KMS-11 (cell line): ENCODE data around the gene FSIP1.

Experiments
- H2AFZ ChIP-seq: fragments of 200-600 bp; sonication (generic); 2 replicates; pipeline ENCODE4 v1.6.1; 2016; ENCODE audit warnings: antibody characterized with exemption, mixed run types, low read depth
- H3K27ac ChIP-seq: fragments of 200-600 bp; sonication (generic); 2 replicates; pipeline ENCODE4 v1.6.1; 2016; ENCODE audit warnings: mild to moderate bottlenecking, mixed run types
- H3K27me3 ChIP-seq: fragments of 200-600 bp; sonication (generic); 2 replicates; pipeline ENCODE4 v1.6.1; 2017; ENCODE audit warnings: mild to moderate bottlenecking, low read depth, mixed run types, moderate library complexity; ENCODE audit not compliant: insufficient read depth
- H3K36me3 ChIP-seq: fragments of 200-600 bp; sonication (generic); 2 replicates; pipeline ENCODE4 v1.6.1; 2017; ENCODE audit warnings: mild to moderate bottlenecking, mixed run types; ENCODE audit not compliant: insufficient read depth
- H3K4me1 ChIP-seq: fragments of 200-600 bp; sonication (generic); 2 replicates; pipeline ENCODE4 v1.6.1; 2016; ENCODE audit warnings: mild to moderate bottlenecking, low read depth, mixed run types; ENCODE audit not compliant: poor library complexity, severe bottlenecking
- H3K4me2 ChIP-seq: fragments of 200-600 bp; sonication (generic); 2 replicates; pipeline ENCODE4 v1.7.0; 2016; ENCODE audit warnings: mild to moderate bottlenecking, mixed run types
- H3K4me3 ChIP-seq: fragments of 200-600 bp; sonication (generic); IDR thresholded peaks from 2 replicates; pipeline ENCODE4 v1.6.1; 2017; ENCODE audit warnings: low read depth, low read length, mixed read lengths; ENCODE audit not compliant: insufficient read depth
- H3K79me2 ChIP-seq: fragments of 200-600 bp; sonication (generic); 2 replicates; pipeline ENCODE4 v1.6.1; 2016; ENCODE audit warnings: low read depth, mixed run types; ENCODE audit not compliant: insufficient read depth
- H3K9ac ChIP-seq: fragments of 200-600 bp; sonication (generic); 2 replicates; pipeline ENCODE4 v1.6.1; 2016; ENCODE audit warnings: mild to moderate bottlenecking, mixed run types
- H4K20me1 ChIP-seq: fragments of 200-600 bp; sonication (generic); 2 replicates; pipeline ENCODE4 v1.6.1; 2016; ENCODE audit warnings: mild to moderate bottlenecking, mixed run types; ENCODE audit not compliant: insufficient read depth
- CTCF ChIP-seq: fragments of 200-600 bp; sonication (generic); conservative IDR thresholded peaks from 2 replicates; pipeline ENCODE4 v1.6.1; 2017; ENCODE audit warnings: low read depth, mild to moderate bottlenecking, antibody characterized with exemption, low read length, moderate library complexity, mixed read lengths

The FSIP1 gene

GRCh38 chr15:39788800-39789565 is 6.3 kb upstream of the FSIP1 start:
- Histone ChIP-seq H3K4me1 (peaks cover 49% of the 10 kb centered on the region), H4K20me1 (no peaks in the 10 kb centered on the region), H3K27me3 (no peaks in the 10 kb centered on the region), H3K4me3 (no peak overlapping the region), H2AFZ (peak overlapping the region; percentile 6; the same call in 1 of the 2 replicates), H3K4me2 (peak overlapping the region; percentile 62), H3K79me2 (peaks cover 5% of the 10 kb centered on the region; the same call in 1 of the 2 replicates), H3K36me3 (no peaks in the 10 kb centered on the region), H3K27ac (peak overlapping the region; percentile 45), H3K9ac (no peak overlapping the region)
- no peak for TF ChIP-seq CTCF

DNA sequence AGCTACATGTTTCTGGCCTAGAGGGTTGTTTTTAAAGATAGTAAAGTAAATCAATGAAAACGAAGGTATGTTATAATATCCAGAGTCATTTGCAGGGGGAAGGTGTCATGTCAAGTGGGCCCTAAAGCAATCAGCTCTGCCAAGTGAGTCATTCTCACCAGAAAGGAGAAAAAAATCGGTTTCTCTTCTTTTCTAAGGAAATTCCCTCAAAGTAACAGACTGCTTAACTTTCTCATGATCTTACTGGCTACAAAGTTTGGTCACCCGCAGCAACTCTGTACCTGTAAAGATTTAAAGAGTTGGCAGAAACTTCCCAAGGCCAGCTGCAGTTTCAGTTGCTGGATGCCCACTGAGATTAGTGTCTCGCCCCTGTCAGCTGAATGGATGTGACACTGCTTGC is 5.5 kb upstream of the FSIP1 start:
- Histone ChIP-seq H3K9ac (no peak overlapping the region; the same call in 1 of the 2 replicates), H3K79me2 (peaks cover 8% of the 10 kb centered on the region; the same call in 1 of the 2 replicates), H3K27ac (peak overlapping the region; percentile 45), H3K4me3 (no peak overlapping the region), H3K4me2 (peak overlapping the region; percentile 62), H3K36me3 (no peaks in the 10 kb centered on the region), H2AFZ (peak overlapping the region; percentile 6; the same call in 1 of the 2 replicates), H4K20me1 (no peaks in the 10 kb centered on the region), H3K4me1 (peaks cover 54% of the 10 kb centered on the region), H3K27me3 (no peaks in the 10 kb centered on the region)
- TF ChIP-seq CTCF: no peak

DNA sequence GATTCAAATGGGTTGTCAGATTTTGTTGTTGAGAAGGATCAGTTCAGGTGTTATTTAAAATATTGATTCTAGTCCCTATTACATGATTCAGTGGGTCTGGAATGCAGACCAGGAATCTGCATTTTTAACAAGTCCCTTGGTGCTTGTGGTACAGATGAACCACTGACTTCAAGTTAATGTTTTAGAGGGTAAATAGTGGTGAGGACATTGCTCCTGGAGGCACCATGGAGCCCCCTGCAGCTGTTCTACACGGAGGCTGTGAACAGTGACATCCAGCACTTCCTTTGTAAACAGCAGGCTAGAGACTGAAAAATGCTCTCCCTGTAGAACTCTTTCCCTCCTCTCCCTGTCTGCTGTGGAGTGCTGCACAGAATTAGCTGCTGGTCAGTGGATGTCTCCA is 4.8 kb upstream of the FSIP1 start:
- no peak overlapping the region for H3K4me3 ChIP-seq
- H3K4me1 ChIP-seq: peaks cover 54% of the 10 kb centered on the region
- H2AFZ ChIP-seq: no peak overlapping the region
- H3K79me2 ChIP-seq: peaks cover 8% of the 10 kb centered on the region; the same call in 1 of the 2 replicates
- no peak overlapping the region; the same call in 1 of the 2 replicates for H3K9ac ChIP-seq
- peak overlapping the region; percentile 45; the same call in 1 of the 2 replicates for H3K27ac ChIP-seq
- no peaks in the 10 kb centered on the region for H4K20me1 ChIP-seq
- no peaks in the 10 kb centered on the region for H3K27me3 ChIP-seq
- H3K36me3 ChIP-seq: no peaks in the 10 kb centered on the region
- H3K4me2 ChIP-seq: peak overlapping the region; percentile 62
- TF ChIP-seq CTCF: no peak

GRCh38 chr15:39786447-39787056 is 3.9 kb upstream of the FSIP1 start:
- Histone ChIP-seq H3K9ac (no peak overlapping the region), H3K4me3 (no peak overlapping the region), H3K36me3 (no peaks in the 10 kb centered on the region), H3K79me2 (peaks cover 8% of the 10 kb centered on the region; the same call in 1 of the 2 replicates), H3K4me2 (peak overlapping the region; percentile 12; the same call in 1 of the 2 replicates), H2AFZ (no peak overlapping the region), H3K4me1 (peaks cover 54% of the 10 kb centered on the region), H3K27ac (no peak overlapping the region), H3K27me3 (no peaks in the 10 kb centered on the region), H4K20me1 (no peaks in the 10 kb centered on the region)
- peak; percentile 76 for TF ChIP-seq CTCF
